Stomach (tissue), 9 donors: Measurements from ENCODE around the gene CIRBP. TPM values are rescaled to one million over a fixed set of nuclear protein-coding genes. Genes with fewer than 3 reads are reported as not detected.

ENCODE experiments used
- DNase-seq, 2 donors: peaks; one replicate each; pipeline versions ENCODE4 v3.0.0 to v3.0.0-alpha.2; 2013 to 2019
- H3K27ac ChIP-seq, 5 donors: fragments of 200-600 bp in 4 of 5; sonication (generic) in 4 of 5; one replicate each; pipeline ENCODE4 v1.5.1; 2013 to 2019; ENCODE audit warnings: mild to moderate bottlenecking in 1 of 5, moderate library complexity in 1 of 5
- H3K27me3 ChIP-seq, 3 donors: fragments of 200-600 bp; sonication (generic); one replicate each; pipeline ENCODE4 v1.5.1; 2017 to 2019; ENCODE audit warnings: mixed run types in 1 of 3
- H3K36me3 ChIP-seq, 4 donors: fragments of 200-600 bp; sonication (generic); 1 replicate in 3 of 4; 2 replicates in 1 of 4; pipeline ENCODE4 v1.5.1; 2016 to 2019
- H3K4me1 ChIP-seq, 4 donors: fragments of 200-600 bp; sonication (generic); one replicate each; pipeline ENCODE4 v1.5.1; 2016 to 2019
- H3K4me3 ChIP-seq, 4 donors: fragments of 200-600 bp; sonication (generic) in 3 of 4; one replicate each; pipeline ENCODE4 v1.5.1; 2016 to 2019; ENCODE audit warnings: mild to moderate bottlenecking in 1 of 4
- H3K9me3 ChIP-seq, 4 donors: fragments of 200-600 bp; sonication (generic); one replicate each; pipeline ENCODE4 v1.5.1; 2016 to 2019
- CTCF ChIP-seq, 7 experiments: fragments of 450-650 bp in 4 of 7; fragments of 200-600 bp in 3 of 7; sonication (generic) in 3 of 7; IDR thresholded peaks; one replicate each; pipeline ENCODE4 v1.5.1; 2016 to 2019; ENCODE audit warnings: antibody characterized with exemption in 7 of 7, control low read depth in 2 of 7, mild to moderate bottlenecking in 1 of 7
- EP300 ChIP-seq: sonication (generic); formaldehyde crosslinking; IDR thresholded peaks from one replicate; pipeline ENCODE4 v1.6.1; 2017; ENCODE audit warnings: antibody characterized with exemption
- POLR2A ChIP-seq, 4 donors: fragments of 450-650 bp; IDR thresholded peaks; one replicate each; pipeline ENCODE4 v1.6.1; 2016; ENCODE audit warnings: antibody characterized with exemption in 4 of 4, control low read depth in 2 of 4, mild to moderate bottlenecking in 1 of 4, moderate library complexity in 1 of 4
- POLR2AphosphoS5 ChIP-seq, 3 donors: sonication (generic); formaldehyde crosslinking; IDR thresholded peaks; one replicate each; pipeline ENCODE4 v1.6.1; 2016; ENCODE audit warnings: antibody characterized with exemption in 3 of 3
- WGBS, 5 donors: extraction: QIAGEN DNeasy Blood & Tissue Kit in 3 of 5; methylation state at CpG; one replicate each; pipeline versions ENCODE4 v1.1.5 to v1.1.7; 2013 to 2018; 5-methylcytosine and 5-hydroxymethylcytosine counted together
- intact Hi-C: fragments of 100-400 bp; cut with DNase I; formaldehyde crosslinking; loops from one replicate; pipeline ENCODE4 v1.15.1; 2023; ENCODE audit warnings: low total_unique reads
- polyA plus RNA-seq, 3 donors: library from polyadenylated mRNA; stranded (reverse); fragments of 200-250 nt; gene quantifications; one replicate each; pipeline ENCODE4 v1.2.3, GENCODE V29; 2013
- total RNA-seq, 5 donors: library from RNA; depleted of rRNA; stranded (reverse); fragments of >200 nt; gene quantifications; one replicate each; pipeline versions ENCODE4 v1.1.0 to v1.2.3, GENCODE V29; 2014 to 2016
- donor health status: healthy with polysubstance abuse.
- donor health status: Bipolar disorder and iron deficiency.
- donor health status: healthy.

Gene CIRBP
- total and polyA plus RNA-seq, 8 donors, result 250 to 686 (median 356) TPM

GRCh38 chr19:1279782-1280341 is 10.7 kb downstream of the CIRBP start:
- WGBS, 5 donors, result 28 to 33% (median 31%) methylated on average over 10 of the region's 10 CpGs
- Histone ChIP-seq H3K36me3 (peaks cover 18 to 34% (median 26%) of the 10 kb centered on the region in 4 donors), H3K4me3 (no peak overlapping the region), H3K4me1 (peaks cover 11 to 56% (median 36%) of the 10 kb centered on the region in 4 donors), H3K9me3 (no peaks in the 10 kb centered on the region), H3K27me3 (peaks cover under 1 to 31% (median 22%) of the 10 kb centered on the region in 3 donors), H3K27ac (no peak overlapping the region)
- DNase-seq, result peak; percentile 87 to 95
- TF ChIP-seq CTCF (IDR thresholded peaks at IDR 0.05) (peak in 5 of 7 experiments; percentile 87 to 94 (median 93)), POLR2AphosphoS5 (IDR thresholded peaks at IDR 0.05) (peak in 1 of 3 donors; percentile 61), POLR2A (IDR thresholded peaks at IDR 0.05) (no peak), EP300 (no peak)
- intact Hi-C loops, result loop anchor here (10.0 kb wide), 1 partner anchor 85 kb away; no protein-coding TSS in a partner anchor

GRCh38 chr19:1280636-1281568 is 11.8 kb downstream of the CIRBP start:
- H3K9me3 ChIP-seq, result no peaks in the 10 kb centered on the region
- no peak for DNase-seq
- H3K27me3 ChIP-seq, result peaks cover 7 to 39% (median 29%) of the 10 kb centered on the region in 3 donors
- intact Hi-C loops, result loop anchor here (10.0 kb wide), 1 partner anchor 84 kb away; no protein-coding TSS in a partner anchor
- no peak overlapping the region for H3K27ac ChIP-seq
- H3K4me3 ChIP-seq, result no peak overlapping the region
- TF ChIP-seq CTCF (IDR thresholded peaks at IDR 0.05) (no peak), POLR2AphosphoS5 (IDR thresholded peaks at IDR 0.05) (no peak), POLR2A (IDR thresholded peaks at IDR 0.05) (no peak), EP300 (no peak)
- peaks cover 8 to 60% (median 34%) of the 10 kb centered on the region in 4 donors for H3K4me1 ChIP-seq
- peaks cover 15 to 31% (median 24%) of the 10 kb centered on the region in 4 donors for H3K36me3 ChIP-seq
- WGBS, 5 donors, result 87 to 91% (median 88%) methylated on average over 35 to 53 of the region's 53 CpGs

DNA sequence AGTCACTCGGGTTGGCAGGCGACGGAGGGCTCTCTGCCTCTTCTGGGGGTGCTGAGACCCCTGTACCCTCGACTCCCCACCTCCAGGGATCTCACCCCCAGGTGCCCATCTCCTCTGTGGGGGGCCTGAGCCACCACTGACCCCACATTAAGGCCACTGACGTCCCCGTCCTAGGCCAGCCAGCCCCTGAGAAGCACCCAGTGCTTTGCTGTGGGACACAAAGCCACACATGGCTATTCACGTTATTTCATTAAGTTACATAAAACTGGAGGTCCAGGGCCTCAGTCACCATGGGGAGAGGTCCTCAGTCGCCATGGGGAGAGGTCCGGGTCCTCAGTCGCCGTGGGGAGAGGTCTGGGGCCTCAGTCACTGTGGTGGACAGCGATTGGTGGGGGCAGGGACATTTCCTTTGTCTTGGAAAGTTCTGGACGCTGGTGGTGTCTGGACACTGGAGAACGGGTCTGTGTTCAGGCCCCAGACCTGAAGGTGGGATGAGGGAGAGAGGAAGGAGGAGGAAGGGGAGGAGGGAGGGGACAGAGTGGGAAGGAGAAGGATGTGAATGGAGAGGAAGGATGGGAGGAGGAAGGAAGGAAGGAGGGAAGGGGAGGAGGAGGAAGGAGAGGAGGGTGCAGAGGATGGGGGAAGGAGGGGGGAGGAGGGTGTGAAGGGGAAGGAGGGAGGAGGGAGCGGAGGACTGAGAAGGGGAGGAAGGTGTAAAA is 12.6 kb downstream of the CIRBP start:
- H3K9me3 ChIP-seq, result no peaks in the 10 kb centered on the region
- intact Hi-C loops, result loop anchor here (10.0 kb wide), 1 partner anchor 83 kb away; no protein-coding TSS in a partner anchor
- H3K4me1 ChIP-seq, result peaks cover 1 to 59% (median 30%) of the 10 kb centered on the region in 4 donors
- no peak overlapping the region for H3K27ac ChIP-seq
- no peak overlapping the region for H3K4me3 ChIP-seq
- TF ChIP-seq POLR2A (IDR thresholded peaks at IDR 0.05), result no peak
- no peak for TF ChIP-seq EP300
- TF ChIP-seq POLR2AphosphoS5 (IDR thresholded peaks at IDR 0.05), result no peak
- TF ChIP-seq CTCF (IDR thresholded peaks at IDR 0.05), result no peak
- DNase-seq, result no peak
- H3K36me3 ChIP-seq, result peaks cover 15 to 31% (median 24%) of the 10 kb centered on the region in 4 donors
- WGBS, 5 donors, result 57 to 69% (median 65%) methylated on average over 14 to 15 of the region's 15 CpGs
- H3K27me3 ChIP-seq, result peaks cover 9 to 47% (median 35%) of the 10 kb centered on the region in 3 donors
